ENCODE data around the gene PDE11A.

GRCh38 chr2:178093471-178093870, 20.9 kb upstream of the PDE11A start:
- TF ChIP-seq SUZ12 (IDR thresholded peaks at IDR 0.05) (no peak), HDGF (IDR thresholded peaks at IDR 0.05; ENCODE audit: borderline replicate concordance) (no peak)
